SK-N-MC (cell line): ENCODE data around the gene KLHL26.

Source experiments
- DNase-seq: peaks from one replicate; pipeline ENCODE4 v3.0.0-alpha.2; 2011; ENCODE audit warnings: low read depth, low spot score
- H3K27ac ChIP-seq: fragments of 200-600 bp; sonication (generic); 2 replicates; pipeline ENCODE4 v1.5.1; 2016; ENCODE audit warnings: mixed run types
- H3K36me3 ChIP-seq: fragments of 200-600 bp; sonication (generic); 2 replicates; pipeline ENCODE4 v1.6.1; 2017; ENCODE audit warnings: antibody characterized with exemption, low read length, mixed read lengths; ENCODE audit not compliant: insufficient read depth
- H3K4me3 ChIP-seq: fragments of 200-600 bp; sonication (generic); 2 replicates; pipeline ENCODE4 v1.5.1; 2016
- H3K9ac ChIP-seq: fragments of 200-600 bp; sonication (generic); 2 replicates; pipeline ENCODE4 v1.8.0; 2017; ENCODE audit warnings: mixed run types, mixed read lengths; ENCODE audit not compliant: insufficient read length
- H3K9me3 ChIP-seq: fragments of 200-600 bp; sonication (generic); 2 replicates; pipeline ENCODE4 v1.6.1; 2017; ENCODE audit warnings: low read depth, mild to moderate bottlenecking, antibody characterized with exemption, low read length, moderate library complexity, mixed read lengths
- EZH2 ChIP-seq: fragments of 200-600 bp; sonication (generic); IDR thresholded peaks from one replicate; pipeline ENCODE4 v1.6.1; 2017; ENCODE audit warnings: antibody characterized with exemption
- FOXP2 ChIP-seq: optimal IDR thresholded peaks from 2 replicates; pipeline ENCODE3; 2011; ENCODE audit warnings: mild to moderate bottlenecking, moderate library complexity; ENCODE audit not compliant: insufficient read depth; ENCODE audit errors: extremely low read length, control extremely low read depth
- POLR2AphosphoS5 ChIP-seq: IDR thresholded peaks from 2 replicates; pipeline ENCODE4 v1.6.1; 2012; ENCODE audit warnings: mild to moderate bottlenecking, low read depth, low read length, borderline replicate concordance

The KLHL26 gene

DNA sequence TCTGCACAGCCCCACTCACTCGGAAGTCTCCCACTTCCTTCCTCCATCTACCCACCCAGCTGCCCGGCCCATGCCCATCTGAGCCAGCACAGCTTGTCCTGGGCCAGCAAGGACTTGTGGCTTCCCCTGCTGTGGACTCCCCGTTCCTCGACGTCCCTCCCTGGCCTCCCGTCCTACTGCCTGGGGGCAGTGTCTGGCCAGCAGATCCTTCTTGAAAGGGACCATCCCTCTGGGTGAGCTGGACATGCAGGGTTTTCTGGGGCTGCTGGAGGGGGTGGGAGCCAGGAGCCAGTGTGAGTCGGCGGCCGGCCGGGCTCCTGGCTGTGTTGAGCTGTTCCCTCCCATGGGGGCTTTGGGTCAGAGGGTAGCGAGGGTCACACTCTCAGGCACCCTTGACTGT lies 73.4 kb downstream of the KLHL26 start:
- H3K4me3 ChIP-seq = no peak overlapping the region
- H3K9me3 ChIP-seq = no peaks in the 10 kb centered on the region
- no peak overlapping the region for H3K27ac ChIP-seq
- TF ChIP-seq POLR2AphosphoS5 (no peak), EZH2 (no peak), FOXP2 (no peak)
- no peak for DNase-seq
- no peak overlapping the region for H3K9ac ChIP-seq
- no peaks in the 10 kb centered on the region for H3K36me3 ChIP-seq

GRCh38 chr19:18710996-18711751 lies 74.3 kb downstream of the KLHL26 start:
- Histone ChIP-seq H3K36me3 (no peaks in the 10 kb centered on the region), H3K27ac (no peak overlapping the region), H3K9ac (no peak overlapping the region), H3K4me3 (no peak overlapping the region), H3K9me3 (no peaks in the 10 kb centered on the region)
- no peak for DNase-seq
- TF ChIP-seq FOXP2 (no peak), EZH2 (no peak), POLR2AphosphoS5 (no peak)

GRCh38 chr19:18711893-18712292 lies 75.1 kb downstream of the KLHL26 start:
- H3K9ac ChIP-seq = no peak overlapping the region
- no peaks in the 10 kb centered on the region for H3K9me3 ChIP-seq
- H3K27ac ChIP-seq = no peak overlapping the region
- DNase-seq = no peak
- no peak overlapping the region for H3K4me3 ChIP-seq
- no peak for TF ChIP-seq POLR2AphosphoS5
- no peak for TF ChIP-seq EZH2
- no peak for TF ChIP-seq FOXP2
- no peaks in the 10 kb centered on the region for H3K36me3 ChIP-seq

DNA sequence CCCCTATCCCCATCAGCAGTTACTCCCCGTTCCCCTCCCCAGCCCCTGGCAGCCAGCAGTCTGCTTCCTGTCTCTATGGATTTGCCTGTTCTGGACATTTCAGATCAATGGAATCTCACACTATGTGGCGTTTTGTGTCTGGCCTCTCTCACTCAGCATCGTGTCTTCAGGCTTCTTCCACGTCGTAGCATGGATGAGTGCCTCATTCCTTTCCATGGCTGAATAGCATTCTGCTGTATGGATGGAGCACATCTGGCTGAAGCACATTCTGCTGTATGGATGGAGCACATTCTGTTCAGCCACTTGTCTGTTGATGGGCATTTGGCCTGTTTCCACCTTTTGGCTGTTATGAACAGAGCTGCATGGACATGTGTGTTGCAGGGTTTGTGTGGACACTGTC lies 76.2 kb downstream of the KLHL26 start:
- TF ChIP-seq POLR2AphosphoS5 (no peak), FOXP2 (no peak), EZH2 (no peak)

GRCh38 chr19:18713550-18714117 lies 76.8 kb downstream of the KLHL26 start:
- H3K4me3 ChIP-seq = no peak overlapping the region
- no peaks in the 10 kb centered on the region for H3K9me3 ChIP-seq
- no peaks in the 10 kb centered on the region for H3K36me3 ChIP-seq
- TF ChIP-seq POLR2AphosphoS5 (no peak), FOXP2 (no peak), EZH2 (no peak)
- no peak for DNase-seq
- H3K9ac ChIP-seq = no peak overlapping the region
- no peak overlapping the region for H3K27ac ChIP-seq

More for the DNA sequence above, 76.2 kb downstream of the KLHL26 start:
- Histone ChIP-seq H3K4me3 (no peak overlapping the region), H3K9me3 (no peaks in the 10 kb centered on the region), H3K27ac (no peak overlapping the region), H3K9ac (no peak overlapping the region), H3K36me3 (no peaks in the 10 kb centered on the region)
- no peak for DNase-seq

DNA sequence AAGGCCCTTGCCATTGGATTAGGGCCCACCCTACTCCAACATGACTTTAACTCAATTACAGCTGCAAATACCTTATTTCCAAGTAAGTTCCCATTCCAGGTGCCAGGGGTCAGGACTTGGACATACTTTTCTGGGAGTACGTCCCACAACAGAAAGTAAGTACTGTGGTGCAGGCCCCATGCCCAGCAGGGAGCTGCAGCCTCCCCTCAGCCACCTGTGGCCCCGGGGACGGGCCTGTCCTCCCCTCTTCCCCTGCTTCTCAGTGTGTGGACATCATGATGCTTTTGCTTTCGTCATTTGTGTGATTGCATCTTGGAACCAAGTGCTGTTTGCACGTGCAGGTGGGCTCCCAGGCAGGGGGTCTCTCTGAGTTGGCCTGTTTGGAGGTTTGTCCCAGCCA lies 78.6 kb downstream of the KLHL26 start:
- no peak overlapping the region for H3K27ac ChIP-seq
- H3K9me3 ChIP-seq = no peaks in the 10 kb centered on the region
- no peak for DNase-seq
- no peaks in the 10 kb centered on the region for H3K36me3 ChIP-seq
- no peak overlapping the region for H3K4me3 ChIP-seq
- no peak overlapping the region for H3K9ac ChIP-seq
- no peak for TF ChIP-seq EZH2
- TF ChIP-seq FOXP2 = no peak
- no peak for TF ChIP-seq POLR2AphosphoS5

GRCh38 chr19:18716857-18717256 lies 80.0 kb downstream of the KLHL26 start:
- DNase-seq = no peak
- Histone ChIP-seq H3K36me3 (no peaks in the 10 kb centered on the region), H3K27ac (no peak overlapping the region), H3K4me3 (no peak overlapping the region), H3K9ac (no peak overlapping the region), H3K9me3 (no peaks in the 10 kb centered on the region)
- TF ChIP-seq FOXP2 (no peak), POLR2AphosphoS5 (no peak), EZH2 (no peak)

DNA sequence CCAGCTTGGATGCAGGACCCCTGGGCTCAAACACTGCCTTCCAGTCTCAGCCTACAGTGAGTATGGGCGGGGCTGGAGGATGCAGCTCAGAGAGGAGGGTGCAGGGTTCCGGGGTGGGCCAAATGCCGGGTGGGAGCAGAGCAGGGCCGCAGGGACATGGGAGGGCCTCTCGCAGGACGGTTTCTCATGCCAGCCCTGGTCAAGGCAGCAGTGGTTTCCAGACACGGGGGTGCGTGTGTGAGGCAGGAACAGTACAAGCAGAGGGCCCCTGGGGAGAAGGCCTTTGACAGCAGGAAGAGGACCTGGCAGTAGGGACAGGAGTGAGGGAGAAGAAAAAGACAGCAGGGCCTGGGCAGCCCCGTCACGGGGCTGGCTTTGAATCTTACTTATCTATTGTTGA lies 80.8 kb downstream of the KLHL26 start:
- Histone ChIP-seq H3K4me3 (no peak overlapping the region), H3K27ac (no peak overlapping the region), H3K36me3 (no peaks in the 10 kb centered on the region), H3K9ac (no peak overlapping the region), H3K9me3 (no peaks in the 10 kb centered on the region)
- no peak for DNase-seq
- TF ChIP-seq FOXP2 (no peak), EZH2 (no peak), POLR2AphosphoS5 (no peak)

DNA sequence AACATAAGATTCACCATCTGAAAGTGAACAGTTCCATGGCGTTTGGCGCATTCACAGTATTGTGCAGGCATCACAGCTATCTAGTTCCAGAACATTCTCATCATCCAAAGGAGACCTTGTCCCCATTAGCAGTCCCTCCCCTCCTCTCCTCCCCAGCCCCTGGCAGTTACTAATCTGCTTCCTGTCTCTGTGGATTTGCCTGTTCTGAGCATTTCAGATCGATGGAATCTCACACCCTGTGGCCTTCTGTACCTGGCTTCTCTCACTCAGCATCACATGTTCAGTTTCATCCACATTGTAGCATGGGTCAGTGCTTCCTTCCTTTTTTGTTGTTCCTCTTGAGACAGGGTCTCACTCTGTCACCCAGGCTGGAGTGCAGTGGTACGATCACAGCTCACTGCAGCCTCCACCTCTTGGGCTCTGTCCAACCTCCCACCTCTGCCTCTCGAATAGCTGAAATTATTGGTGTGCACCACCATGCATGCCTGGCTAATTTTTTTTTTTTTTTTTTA lies 81.2 kb downstream of the KLHL26 start:
- no peaks in the 10 kb centered on the region for H3K9me3 ChIP-seq
- no peak for DNase-seq

More for the DNA sequence above, 81.2 kb downstream of the KLHL26 start:
- Histone ChIP-seq H3K4me3 (no peak overlapping the region), H3K36me3 (no peaks in the 10 kb centered on the region), H3K27ac (no peak overlapping the region), H3K9ac (no peak overlapping the region)
- no peak for TF ChIP-seq POLR2AphosphoS5
- TF ChIP-seq FOXP2 = no peak
- no peak for TF ChIP-seq EZH2
